Measurements from ENCODE around the gene ZNF592. TPM values are rescaled to one million over a fixed set of nuclear protein-coding genes. Genes with fewer than 3 reads are reported as not detected.
A peak's percentile ranks its signal among the peaks of the same experiment; 100 is the strongest.

Gene ZNF592
- total and polyA plus RNA-seq, 12 donors: 8.2 to 26.9 (median 20.5) TPM

- TF ChIP-seq, protein P1, sequence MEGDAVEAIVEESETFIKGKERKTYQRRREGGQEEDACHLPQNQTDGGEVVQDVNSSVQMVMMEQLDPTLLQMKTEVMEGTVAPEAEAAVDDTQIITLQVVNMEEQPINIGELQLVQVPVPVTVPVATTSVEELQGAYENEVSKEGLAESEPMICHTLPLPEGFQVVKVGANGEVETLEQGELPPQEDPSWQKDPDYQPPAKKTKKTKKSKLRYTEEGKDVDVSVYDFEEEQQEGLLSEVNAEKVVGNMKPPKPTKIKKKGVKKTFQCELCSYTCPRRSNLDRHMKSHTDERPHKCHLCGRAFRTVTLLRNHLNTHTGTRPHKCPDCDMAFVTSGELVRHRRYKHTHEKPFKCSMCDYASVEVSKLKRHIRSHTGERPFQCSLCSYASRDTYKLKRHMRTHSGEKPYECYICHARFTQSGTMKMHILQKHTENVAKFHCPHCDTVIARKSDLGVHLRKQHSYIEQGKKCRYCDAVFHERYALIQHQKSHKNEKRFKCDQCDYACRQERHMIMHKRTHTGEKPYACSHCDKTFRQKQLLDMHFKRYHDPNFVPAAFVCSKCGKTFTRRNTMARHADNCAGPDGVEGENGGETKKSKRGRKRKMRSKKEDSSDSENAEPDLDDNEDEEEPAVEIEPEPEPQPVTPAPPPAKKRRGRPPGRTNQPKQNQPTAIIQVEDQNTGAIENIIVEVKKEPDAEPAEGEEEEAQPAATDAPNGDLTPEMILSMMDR (IDR thresholded peaks at IDR 0.05): peak in 6 of 9 donors; percentile 14 to 52 (median 36)
- intact Hi-C loops (cut with DNase I): loop anchor here in 8 of 10 donors (5.0 to 10.0 kb wide), 6 partner anchors 62 to 222 kb away; partner anchors contain the start of genes ZNF592 (in 5 of the 8), NMB (in 3 of the 8) and WDR73 (in 3 of the 8)
- Histone ChIP-seq H3K27ac (peak within 1 kb of the TSS; percentile 91 to 99 (median 96)), H3K27me3 (no peaks in the 10 kb centered on the region), H3K9me3 (no peaks in the 10 kb centered on the region), H3K4me3 (peak within 1 kb of the TSS; percentile 31 to 73 (median 64)), H3K36me3 (peaks cover 0 to 4% (median 0%) of the 10 kb centered on the region in 9 donors), H3K4me1 (peaks cover 14 to 62% (median 54%) of the 10 kb centered on the region in 9 donors)
- DNase-seq (peak; percentile 80 to 82), ATAC-seq (peak; percentile 49 to 86 (median 72))
- WGBS, 2 donors: 14 to 18% methylated on average over 40 to 63 of the region's 63 CpGs
These were observed 68.5 kb downstream of the ZNF592 start, which contains the start of gene ALPK3 for GRCh38 chr15:84816694-84817465. ALPK3 (plus strand) TSS chr15:84817356; CDS start chr15:84817453, 97 bp downstream.

- no peaks in the 10 kb centered on the region for H3K9me3 ChIP-seq
- H3K4me1 ChIP-seq: peaks cover 14 to 69% (median 61%) of the 10 kb centered on the region in 9 donors
- DNase-seq: no peak
These were observed 69.2 kb downstream of the ZNF592 start for GRCh38 chr15:84817466-84818081.

GRCh38 chr15:84818261-84819131 is 70.1 kb downstream of the ZNF592 start:
- Histone ChIP-seq H3K27me3 (no peaks in the 10 kb centered on the region), H3K4me1 (peaks cover 14 to 78% (median 70%) of the 10 kb centered on the region in 9 donors), H3K27ac (peak overlapping the region; percentile 91 to 99 (median 96)), H3K9me3 (no peaks in the 10 kb centered on the region), H3K36me3 (peaks cover 0 to 4% (median 0%) of the 10 kb centered on the region in 9 donors), H3K4me3 (peak overlapping the region; percentile 31 to 73 (median 64))
- 14 to 25% methylated on average over 9 of the region's 9 CpGs for WGBS, 2 donors
- DNase-seq (peak in 1 of 2 donors; percentile 71), ATAC-seq (peak in 7 of 8 donors; percentile 12 to 63 (median 30))
- intact Hi-C loops (cut with DNase I): loop anchor here in 8 of 10 donors (1.0 to 10.0 kb wide), 7 partner anchors 64 to 224 kb away; partner anchors contain the start of genes ZNF592 (in 6 of the 8), NMB (in 3 of the 8) and WDR73 (in 3 of the 8)
- TF ChIP-seq, protein P1 (IDR thresholded peaks at IDR 0.05): peak in 4 of 9 donors; percentile 9 to 41 (median 24)

More at GRCh38 chr15:84817466-84818081, 69.2 kb downstream of the ZNF592 start:
- peak; percentile 18 to 45 (median 30) for ATAC-seq
- peaks cover 0 to 4% (median 0%) of the 10 kb centered on the region in 9 donors for H3K36me3 ChIP-seq
- H3K27ac ChIP-seq: peak overlapping the region; percentile 91 to 99 (median 96)
- no peaks in the 10 kb centered on the region for H3K27me3 ChIP-seq
- peak overlapping the region; percentile 31 to 73 (median 64) for H3K4me3 ChIP-seq
- TF ChIP-seq, protein P1 (IDR thresholded peaks at IDR 0.05): no peak
- WGBS, 2 donors: 11 to 14% methylated on average over 27 of the region's 27 CpGs
- intact Hi-C loops (cut with DNase I): loop anchor here in 8 of 10 donors (5.0 to 10.0 kb wide), 6 partner anchors 63 to 223 kb away; partner anchors contain the start of genes ZNF592 (in 5 of the 8), NMB (in 3 of the 8) and WDR73 (in 3 of the 8)

Measured in heart right ventricle (tissue), 16 donors.